ENCODE results near the gene PAQR3. TPM values are rescaled to one million over a fixed set of nuclear protein-coding genes. Genes with fewer than 3 reads are reported as not detected.

PAQR3 gene
- total and polyA plus RNA-seq, 2 experiments from 2014 or later: 15.9 to 36.3 TPM

GRCh38 chr4:78956975-78957374 is 17.7 kb upstream of the PAQR3 start:
- DNase-seq (ENCODE audit: low spot score) (peak; percentile 7), ATAC-seq (peak; percentile 52)
- H3K9me2 ChIP-seq (ENCODE audit: insufficient read depth): no peaks in the 10 kb centered on the region; the same call in 1 of the 2 replicates
- no peaks in the 10 kb centered on the region for H4K20me1 ChIP-seq (replicated peaks; ENCODE audit: insufficient read depth)
- H3K4me1 Mint-ChIP-seq: no peaks in the 10 kb centered on the region
- H3K27ac ChIP-seq (ENCODE audit: low read depth): no peak overlapping the region
- H3K27me3 ChIP-seq (ENCODE audit: insufficient read depth): no peaks in the 10 kb centered on the region
- TF ChIP-seq STAT1 (IDR thresholded peaks at IDR 0.05; ENCODE audit: unreplicated experiment) (no peak), CTCF (conservative IDR thresholded peaks at IDR 0.05; ENCODE audit: low read depth in 2 of 2) (no peak), EZH2 (IDR thresholded peaks at IDR 0.05; ENCODE audit: low read depth, unreplicated experiment) (no peak), POLR2AphosphoS5 (IDR thresholded peaks at IDR 0.05; ENCODE audit: low read depth) (no peak), NANOG (IDR thresholded peaks at IDR 0.05; ENCODE audit: borderline replicate concordance) (no peak), ETS1 (IDR thresholded peaks at IDR 0.05) (no peak), JUNB (IDR thresholded peaks at IDR 0.05; ENCODE audit: unreplicated experiment) (no peak), ZNF114 (CRISPR knock-in tag; IDR thresholded peaks at IDR 0.05) (no peak)
- no peak overlapping the region for H2AFZ ChIP-seq
- H3K79me2 ChIP-seq (replicated peaks; ENCODE audit: insufficient read depth): no peaks in the 10 kb centered on the region
- H3K36me3 ChIP-seq (ENCODE audit: insufficient read depth): no peaks in the 10 kb centered on the region
- H3F3A ChIP-seq (replicated peaks; ENCODE audit: low read depth): no peaks in the 10 kb centered on the region
- H3K36me3 Mint-ChIP-seq (ENCODE audit: low read depth): no peaks in the 10 kb centered on the region
- no peak overlapping the region for H3K4me3 ChIP-seq
- H3K9me3 Mint-ChIP-seq: no peaks in the 10 kb centered on the region; the same call in 2 of the 3 replicates
- no peaks in the 10 kb centered on the region for H3K4me1 ChIP-seq (ENCODE audit: insufficient read depth)
- H3K27ac Mint-ChIP-seq: no peak overlapping the region
- no peak overlapping the region for H3K4me3 Mint-ChIP-seq
- H3K27me3 Mint-ChIP-seq (ENCODE audit: insufficient read depth, low read depth, poor library complexity): no peaks in the 10 kb centered on the region
- no peak overlapping the region for H3K4me2 ChIP-seq

GRCh38 chr4:78953769-78954666 is 14.8 kb upstream of the PAQR3 start:
- Mint-ChIP-seq H3K4me3 (no peak overlapping the region), H3K27ac (no peak overlapping the region), H3K9me3 (no peaks in the 10 kb centered on the region; the same call in 2 of the 3 replicates), H3K36me3 (ENCODE audit: low read depth) (no peaks in the 10 kb centered on the region), H3K27me3 (ENCODE audit: insufficient read depth, low read depth, poor library complexity) (no peaks in the 10 kb centered on the region), H3K4me1 (no peaks in the 10 kb centered on the region)
- DNase-seq (ENCODE audit: low spot score): peak; percentile 82
- Histone ChIP-seq H3K27ac (ENCODE audit: low read depth) (no peak overlapping the region), H3K4me1 (ENCODE audit: insufficient read depth) (no peaks in the 10 kb centered on the region), H4K20me1 (replicated peaks; ENCODE audit: insufficient read depth) (no peaks in the 10 kb centered on the region), H3K27me3 (ENCODE audit: insufficient read depth) (no peaks in the 10 kb centered on the region), H3K9me2 (ENCODE audit: insufficient read depth) (no peaks in the 10 kb centered on the region), H2AFZ (no peak overlapping the region), H3K36me3 (ENCODE audit: insufficient read depth) (no peaks in the 10 kb centered on the region), H3K79me2 (replicated peaks; ENCODE audit: insufficient read depth) (no peaks in the 10 kb centered on the region), H3K4me2 (no peak overlapping the region), H3F3A (replicated peaks; ENCODE audit: low read depth) (no peaks in the 10 kb centered on the region), H3K4me3 (no peak overlapping the region)
- ATAC-seq: peak; percentile 83
- peak; percentile 68 to 82 for TF ChIP-seq CTCF (conservative IDR thresholded peaks at IDR 0.05; ENCODE audit: low read depth in 2 of 2)
- no peak for TF ChIP-seq POLR2AphosphoS5 (IDR thresholded peaks at IDR 0.05; ENCODE audit: low read depth)

Data from GM23338 (cell line).